ENCODE data around the gene P4HA3.
A peak's percentile ranks its signal among the peaks of the same experiment; 100 is the strongest.

Gene P4HA3

DNA sequence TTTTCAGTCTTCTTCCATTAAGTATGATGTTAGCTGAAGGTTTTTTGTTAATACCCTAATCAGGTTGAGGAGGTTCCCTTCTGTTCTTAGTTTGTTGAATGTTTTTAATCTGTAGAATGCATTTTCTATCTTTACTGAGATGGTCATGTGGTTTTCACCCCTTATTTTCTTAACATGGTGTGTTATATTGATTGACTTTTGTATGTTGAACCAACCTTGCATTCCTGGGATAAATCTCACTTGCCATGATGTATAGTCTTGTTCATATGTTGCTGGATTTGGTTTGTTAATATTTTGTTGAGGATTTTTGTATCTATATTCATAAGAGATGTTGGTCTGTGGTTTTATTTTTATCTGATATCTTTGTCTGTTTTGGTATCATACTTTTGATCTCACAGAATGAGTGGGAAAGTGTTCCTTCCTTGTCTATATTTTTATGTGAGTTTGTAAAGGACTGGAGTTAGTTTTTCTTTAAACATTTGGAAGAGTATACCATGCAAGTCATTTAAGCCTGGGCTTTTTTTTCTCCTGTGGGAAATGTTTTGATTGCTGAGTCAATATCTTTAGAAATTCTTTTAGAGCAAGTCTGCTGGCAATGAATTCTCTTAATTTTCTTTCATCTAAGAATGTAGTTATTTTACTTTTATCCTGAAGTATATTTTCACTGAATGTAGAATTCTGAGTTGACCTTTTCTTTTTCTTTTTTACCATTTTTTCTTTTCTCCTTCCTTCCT is 5.5 kb upstream of the P4HA3 start:
- no peak for DNase-seq

- DNase-seq, result no peak
Observed at GRCh38 chr11:74312326-74312725, 886 bp upstream of the P4HA3 start.

DNA sequence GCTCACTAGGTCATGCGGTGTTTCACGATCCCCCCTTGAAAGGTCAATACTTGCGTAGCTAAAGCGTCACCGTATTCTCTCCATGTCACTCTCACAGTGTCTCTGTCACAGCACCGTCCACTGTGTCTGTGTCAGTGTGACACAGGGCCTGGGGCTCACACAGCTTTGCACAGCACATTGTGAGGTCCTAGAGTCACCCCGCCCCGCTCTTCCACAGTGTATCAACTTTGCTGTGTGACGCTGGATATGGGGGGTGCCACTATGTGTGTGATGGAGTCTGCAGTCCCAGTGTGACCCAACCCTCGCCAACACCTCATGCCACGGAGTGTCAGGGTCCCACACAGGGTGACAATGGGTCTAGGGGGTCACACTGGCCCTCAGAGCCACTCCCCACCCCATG is 583 bp downstream of the P4HA3 start:
- DNase-seq, result no peak

DNA sequence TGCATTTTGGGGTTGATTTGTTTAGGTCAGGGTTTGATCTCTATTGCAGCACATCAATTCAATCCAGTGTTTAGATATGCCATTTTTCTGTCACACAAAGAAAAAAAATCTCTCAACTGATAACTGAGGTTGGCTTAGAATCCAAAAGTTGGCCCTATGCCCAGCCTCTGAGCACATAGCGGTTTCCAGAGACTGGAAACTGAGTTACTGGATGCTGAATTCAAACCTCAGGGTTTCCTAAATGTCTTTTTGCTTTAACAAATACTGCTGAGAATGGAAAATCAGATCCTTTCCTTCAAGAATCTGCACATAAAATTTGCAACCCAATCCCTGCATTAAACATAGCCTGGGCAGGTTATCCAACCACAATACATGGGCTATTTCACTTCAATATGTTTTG is 4.0 kb downstream of the P4HA3 start:
- DNase-seq, result no peak

DNA sequence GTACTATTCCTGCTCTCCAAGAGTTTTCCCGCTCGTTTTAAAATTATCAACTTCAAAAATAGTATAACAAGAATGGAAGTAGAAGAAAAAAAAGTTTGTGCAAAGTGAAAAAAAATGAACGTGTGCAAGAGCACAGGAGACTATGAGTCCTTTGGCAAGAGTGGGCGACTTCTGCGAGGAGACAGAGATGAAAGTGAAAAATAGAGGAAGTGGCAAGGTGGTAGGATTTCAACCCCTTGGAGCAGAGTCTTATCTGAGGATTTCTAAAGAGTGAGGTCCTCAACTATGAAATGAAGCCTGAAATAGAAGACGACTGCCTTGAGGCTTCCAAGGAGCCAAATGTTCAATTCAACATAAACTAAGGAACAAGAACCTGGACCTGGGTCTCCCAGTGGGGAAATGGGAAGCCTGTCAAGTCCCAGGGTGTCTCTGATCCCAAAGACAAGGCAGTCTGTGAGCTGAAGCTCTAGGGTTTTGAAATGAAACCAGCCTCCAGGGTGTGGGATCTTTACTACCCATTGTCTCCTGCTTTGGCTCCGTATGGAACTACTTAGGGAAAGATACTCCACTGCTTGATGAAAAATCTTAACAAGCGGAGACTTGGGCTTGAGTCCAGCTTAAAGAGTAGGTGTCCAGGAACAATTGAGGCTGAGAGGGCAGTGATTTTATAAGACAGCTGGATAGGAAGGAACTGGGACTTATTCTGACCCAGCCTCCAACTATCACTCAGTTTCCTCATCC is 4.8 kb downstream of the P4HA3 start:
- no peak for DNase-seq

- no peak for DNase-seq
Observed at GRCh38 chr11:74299015-74299414, 12.4 kb downstream of the P4HA3 start.

DNA sequence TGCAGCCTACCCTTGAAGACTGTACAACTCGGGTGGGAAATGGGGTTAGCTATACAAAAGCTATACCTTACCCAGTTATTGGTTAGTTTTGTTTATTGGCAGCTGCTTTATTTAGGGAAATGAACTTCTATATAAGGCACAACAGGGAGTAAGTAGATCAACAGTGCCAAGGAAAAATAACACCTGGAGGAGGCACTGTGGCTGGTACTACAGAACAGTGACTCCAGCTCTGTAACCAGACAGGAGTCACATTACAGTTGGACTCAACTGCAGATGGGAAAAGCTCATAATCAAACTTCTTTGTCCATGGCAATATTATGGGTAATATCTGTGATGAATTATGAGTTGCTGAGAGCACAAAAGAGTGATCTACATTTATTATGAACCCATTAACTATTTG is 14.0 kb downstream of the P4HA3 start:
- no peak for DNase-seq

DNA sequence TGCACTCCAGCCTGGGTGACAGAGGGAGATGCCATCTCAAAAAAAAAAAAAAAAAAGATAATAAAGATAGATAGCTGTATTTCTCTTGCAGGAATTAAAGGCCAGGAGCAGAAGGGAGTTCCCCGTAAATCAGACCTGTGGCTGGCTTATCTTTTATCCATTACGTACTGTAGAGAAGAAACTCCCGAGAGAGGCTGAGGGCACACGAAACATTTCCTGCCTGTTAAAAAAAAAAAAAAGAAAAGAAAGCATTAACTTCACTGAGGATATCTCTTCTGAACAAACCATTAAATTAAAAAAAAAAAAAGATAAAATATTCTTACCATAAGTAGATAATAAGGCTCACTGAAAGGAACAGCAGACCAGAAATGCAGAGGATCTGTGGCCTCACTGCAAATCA is 22.5 kb downstream of the P4HA3 start:
- DNase-seq, result no peak

- DNase-seq, result no peak
Observed at GRCh38 chr11:74288161-74288560, 23.3 kb downstream of the P4HA3 start.

GRCh38 chr11:74284466-74284865 is 27.0 kb downstream of the P4HA3 start:
- no peak for DNase-seq

DNA sequence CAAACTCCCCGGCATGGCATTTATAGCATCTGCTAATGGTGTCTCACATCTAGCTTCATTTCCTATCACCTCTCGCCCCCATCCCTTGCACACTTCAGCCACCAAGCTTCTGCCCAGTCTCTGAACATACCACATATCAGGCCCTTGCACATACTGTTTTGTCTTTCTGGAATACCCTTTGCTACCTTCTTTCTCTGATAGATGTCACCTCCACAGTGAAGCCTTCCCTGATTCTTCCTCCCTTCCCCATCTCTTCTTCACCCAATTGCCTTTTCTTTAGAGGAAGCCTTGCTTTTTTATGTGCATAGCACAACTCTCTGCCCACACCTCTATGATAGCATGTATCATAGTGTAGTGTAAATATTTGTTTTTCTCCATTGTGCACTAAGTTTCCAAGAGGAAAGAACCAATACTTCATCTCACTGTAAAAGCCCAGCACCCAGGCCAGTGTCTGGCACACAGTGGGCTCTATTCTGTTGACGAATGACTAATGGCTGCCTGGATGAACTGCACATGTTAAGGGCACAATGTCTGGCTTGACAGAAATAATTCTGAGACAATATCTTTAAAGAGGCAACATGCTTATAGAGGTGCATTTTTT is 27.8 kb downstream of the P4HA3 start:
- no peak for DNase-seq

GRCh38 chr11:74282914-74283371 is 28.5 kb downstream of the P4HA3 start:
- DNase-seq, result peak; percentile 48

- DNase-seq, result peak; percentile 86
Observed at GRCh38 chr11:74282421-74282820, 29.0 kb downstream of the P4HA3 start.

- peak; percentile 75 for DNase-seq
Observed at GRCh38 chr11:74280494-74280893, 30.9 kb downstream of the P4HA3 start.

DNA sequence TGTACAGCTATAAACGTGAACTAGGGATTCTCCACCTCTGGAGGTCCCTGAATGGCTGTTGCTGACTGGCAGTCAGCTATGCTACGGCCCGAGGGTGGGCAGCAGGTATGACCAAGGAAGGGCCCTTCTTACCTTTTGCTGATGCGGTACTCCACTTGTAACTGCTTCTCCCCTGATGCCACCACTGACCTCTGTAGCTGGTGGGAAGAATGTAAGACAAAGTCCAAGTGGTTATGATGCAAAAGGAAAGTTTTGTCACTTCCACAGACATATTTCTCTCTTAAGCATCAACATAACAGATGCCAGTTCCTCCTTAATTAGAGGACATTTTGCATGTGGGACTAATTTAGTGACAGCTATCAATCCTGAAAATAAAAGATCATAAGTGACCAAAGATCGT is 32.2 kb downstream of the P4HA3 start:
- no peak for DNase-seq

DNA sequence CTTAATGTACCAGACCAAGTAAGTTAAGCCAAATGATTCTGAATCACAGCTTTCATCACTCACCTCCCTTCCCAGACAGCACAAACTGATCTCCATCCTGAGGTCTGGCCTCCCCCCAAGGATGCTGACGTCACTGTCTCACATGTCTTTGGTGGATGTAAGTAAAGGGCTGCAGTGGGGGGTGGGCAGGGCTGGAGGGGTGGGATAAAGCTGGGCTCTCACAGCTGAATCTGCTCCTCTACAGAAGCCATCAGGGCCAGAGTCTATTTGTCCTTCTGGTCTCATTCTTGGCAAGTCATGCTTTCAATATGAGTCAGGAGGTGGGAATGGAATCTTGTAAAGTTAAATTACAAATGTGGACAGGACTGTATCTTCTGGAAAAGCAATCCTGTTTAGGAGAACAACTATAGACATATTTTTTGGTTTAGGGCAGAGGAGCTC is 32.7 kb downstream of the P4HA3 start:
- DNase-seq, result no peak

GRCh38 chr11:74278103-74278502 is 33.3 kb downstream of the P4HA3 start:
- DNase-seq, result no peak

- DNase-seq, result no peak
Observed at GRCh38 chr11:74276581-74276980, 34.9 kb downstream of the P4HA3 start.

DNA sequence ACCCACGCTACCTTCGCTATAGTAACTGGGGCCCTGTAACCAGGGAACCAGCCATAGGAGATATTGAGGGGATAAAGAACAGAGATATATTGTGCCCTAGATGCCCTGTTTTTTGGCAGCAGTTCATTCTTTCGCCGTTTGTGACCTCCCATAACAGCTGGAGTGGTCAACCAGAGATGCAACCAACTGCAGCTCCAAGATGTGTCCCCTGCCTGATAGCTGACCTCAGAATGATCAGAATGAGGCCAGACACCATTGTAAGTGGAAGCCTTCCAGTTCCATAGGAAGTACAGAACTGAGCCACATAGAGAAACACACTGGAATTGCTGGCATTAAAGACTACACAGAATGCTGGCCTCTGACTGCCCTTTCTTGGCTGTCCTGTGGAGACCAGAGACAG is 39.2 kb downstream of the P4HA3 start:
- DNase-seq, result no peak

DNA sequence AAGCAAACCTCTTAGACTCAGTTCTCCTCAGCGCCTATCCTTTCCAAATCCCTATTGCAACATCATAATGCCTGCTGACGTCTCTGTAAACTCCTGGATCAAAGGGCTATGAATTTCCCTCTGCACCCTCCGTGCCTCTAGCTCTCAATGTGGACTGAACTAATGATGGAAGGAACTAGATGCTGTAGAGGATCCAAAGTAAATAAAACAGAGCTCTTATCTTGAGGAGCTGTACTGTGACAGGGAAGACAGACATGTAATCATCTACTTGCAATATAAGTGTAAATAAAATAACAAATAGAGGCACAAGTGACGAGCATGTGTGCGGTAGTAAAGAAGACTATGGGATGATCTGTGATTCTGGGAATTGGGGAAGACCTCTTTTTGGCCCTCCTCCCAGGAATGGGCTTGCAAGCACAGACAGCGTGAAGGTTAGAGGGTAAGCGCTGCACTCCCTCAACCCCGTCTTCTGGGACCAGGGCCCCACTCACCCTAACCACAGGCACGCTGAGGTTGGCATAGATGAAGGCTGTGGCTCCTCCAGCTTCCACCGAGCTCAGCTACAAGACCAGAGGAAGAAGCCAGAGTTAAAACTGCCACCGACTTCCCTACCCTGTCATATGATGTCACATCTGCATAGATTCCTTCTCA is 42.2 kb downstream of the P4HA3 start:
- DNase-seq, result peak; percentile 44

DNA sequence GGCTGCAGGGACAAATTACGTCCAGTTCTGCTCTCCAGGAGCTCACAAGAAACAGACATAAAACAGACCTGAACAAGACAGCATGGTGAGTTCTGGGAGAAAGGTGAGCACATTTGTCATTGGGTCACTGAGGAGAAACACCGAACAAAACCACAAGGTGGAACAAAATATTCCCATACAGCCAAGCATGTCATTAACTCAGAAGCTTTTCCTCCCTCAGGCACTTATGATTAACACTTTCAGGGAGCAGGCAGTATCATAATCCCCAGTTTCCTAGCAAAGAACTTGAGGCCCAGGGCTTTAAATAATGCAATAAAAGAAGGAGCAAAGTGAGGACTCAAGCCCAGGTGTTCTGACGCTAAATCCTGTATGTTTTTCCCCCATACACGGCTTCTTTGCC is 43.0 kb downstream of the P4HA3 start:
- no peak for DNase-seq

DNA sequence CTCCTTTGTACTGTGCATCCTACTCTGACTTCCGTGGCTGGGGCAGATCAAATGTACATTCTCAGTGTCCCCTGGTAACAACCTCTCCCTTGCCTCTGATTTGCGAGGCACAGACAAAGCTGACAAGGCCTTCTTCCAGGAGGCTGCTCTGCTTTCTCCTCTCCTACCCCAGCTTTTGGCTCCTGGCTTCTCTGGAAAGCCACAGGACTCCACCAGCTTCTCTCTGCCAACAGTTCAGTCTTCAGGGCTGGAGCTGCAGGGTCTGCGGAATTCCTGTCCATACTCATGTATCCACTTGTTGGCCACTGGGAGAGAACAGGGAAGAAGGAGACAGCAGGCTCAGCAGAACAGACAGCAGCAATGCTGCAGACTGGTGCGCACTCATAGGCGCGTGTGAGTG is 44.4 kb downstream of the P4HA3 start:
- no peak for DNase-seq

GRCh38 chr11:74265256-74265655 is 46.2 kb downstream of the P4HA3 start:
- no peak for DNase-seq

DNA sequence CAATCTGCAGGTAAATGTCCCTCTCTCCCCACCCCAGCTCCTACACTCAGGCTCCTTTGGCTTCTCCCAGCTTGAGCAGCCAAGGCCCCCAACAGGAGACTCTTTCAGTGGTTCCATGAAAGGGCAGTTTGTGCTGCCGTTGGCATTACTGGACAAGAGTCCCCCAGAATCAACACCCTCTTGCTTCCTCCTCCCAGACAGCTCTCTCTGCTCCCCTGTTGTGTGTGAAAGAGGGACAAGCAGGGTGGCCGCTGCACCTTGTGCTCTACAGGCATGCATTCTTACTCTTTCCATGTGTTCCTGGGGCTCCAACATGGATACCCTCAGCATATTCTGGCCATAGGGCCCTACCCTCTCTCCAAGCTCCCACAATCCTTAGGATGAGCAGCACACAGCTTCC is 48.7 kb downstream of the P4HA3 start:
- DNase-seq, result no peak

Data from NCI-H510A treated with DMSO at 0.1 percent for 48 hours (cell line).